GM21526 (cell line): Measurements from ENCODE around the gene TIGD1.
"Not testable (repeated sequence)": the region's sequence is repeated elsewhere in the genome, so short reads cannot be mapped to it uniquely, and the experiment has no call there.

Experiments used
- ATAC-seq: cut with Tn5 transposase; IDR thresholded peaks from one replicate; pipeline ENCODE4 v1.9.1; 2021; ENCODE audit warnings: moderate library complexity; ENCODE audit not compliant: unreplicated experiment, low FRiP score

TIGD1 gene

GRCh38 chr2:232541195-232541960 is 9.0 kb downstream of the TIGD1 start:
- ATAC-seq: no peak

DNA sequence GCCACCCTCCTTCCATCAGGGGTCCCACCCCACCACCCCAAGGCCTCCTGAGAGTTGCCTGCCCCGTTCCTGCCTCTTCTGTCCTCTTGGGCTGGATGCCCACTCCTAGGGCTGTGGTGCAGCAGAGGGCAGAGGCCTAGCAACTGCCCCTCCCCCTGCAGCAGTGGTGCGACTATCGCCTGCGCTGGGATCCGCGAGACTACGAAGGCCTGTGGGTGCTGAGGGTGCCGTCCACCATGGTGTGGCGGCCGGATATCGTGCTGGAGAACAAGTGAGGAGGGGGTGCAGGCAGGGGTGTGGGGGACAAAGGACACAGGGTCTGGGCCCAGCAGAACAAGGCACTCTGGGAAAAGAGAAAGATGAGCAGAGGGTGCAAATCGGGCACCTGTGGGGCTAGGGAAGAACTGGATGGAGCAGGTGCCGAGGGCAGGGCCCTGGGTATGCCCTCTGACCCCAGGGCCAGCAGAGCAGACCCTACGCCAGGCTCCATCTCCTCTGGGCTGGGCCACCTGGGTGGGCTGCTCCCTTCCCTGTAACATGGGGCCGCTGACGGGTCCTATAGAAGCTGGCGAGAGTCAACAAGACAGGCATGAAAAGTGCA is 9.8 kb downstream of the TIGD1 start:
- ATAC-seq: no peak

DNA sequence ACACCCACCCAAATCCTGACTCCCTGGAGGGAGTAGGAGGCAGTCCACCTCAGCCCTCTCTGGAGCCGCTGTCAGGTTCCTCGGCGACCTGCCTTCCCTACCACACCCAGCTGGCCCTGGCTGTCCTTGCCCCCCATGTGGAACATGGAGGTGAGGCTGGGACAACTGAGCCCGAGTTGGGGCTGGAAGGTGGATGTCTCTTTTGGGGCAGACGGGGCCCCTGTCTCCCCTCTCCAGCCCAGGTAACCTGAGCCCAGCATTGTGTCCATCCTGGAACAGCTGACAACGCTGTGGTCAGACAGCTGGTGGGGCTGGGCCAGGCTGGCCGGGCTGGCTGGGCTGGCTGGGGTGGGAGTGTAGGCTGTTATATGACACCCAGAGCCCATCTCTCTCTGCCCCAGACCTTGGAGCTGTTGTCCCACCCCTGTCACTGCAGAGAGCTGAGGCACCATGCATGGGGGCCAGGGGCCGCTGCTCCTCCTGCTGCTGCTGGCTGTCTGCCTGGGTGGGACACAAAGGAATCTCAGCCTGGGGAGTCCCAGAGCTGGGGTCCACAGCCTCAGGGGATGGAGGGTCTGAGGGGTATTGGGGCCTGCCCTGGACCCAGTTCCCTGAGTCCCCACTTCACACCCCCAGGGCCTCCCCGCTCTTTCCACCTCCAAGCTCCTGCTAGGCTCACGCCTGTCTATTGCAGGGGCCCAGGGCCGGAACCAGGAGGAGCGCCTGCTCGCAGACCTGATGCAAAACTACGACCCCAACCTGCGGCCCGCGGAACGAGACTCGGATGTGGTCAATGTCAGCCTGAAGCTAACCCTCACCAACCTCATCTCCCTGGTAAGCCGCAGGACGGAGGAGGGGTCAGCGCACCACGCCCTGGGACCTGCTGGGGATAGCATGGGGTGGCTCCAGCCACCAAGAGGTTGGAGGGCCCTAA is 10.8 kb downstream of the TIGD1 start, which contains the start of gene CHRNG:
TSS of gene CHRNG (plus strand) at position 395 of the 934 bp plus-strand sequence. CDS start at position 451, 56 bp downstream.
- no peak for ATAC-seq

- ATAC-seq: no peak
Observed at GRCh38 chr2:232538671-232539070, 11.7 kb downstream of the TIGD1 start.

DNA sequence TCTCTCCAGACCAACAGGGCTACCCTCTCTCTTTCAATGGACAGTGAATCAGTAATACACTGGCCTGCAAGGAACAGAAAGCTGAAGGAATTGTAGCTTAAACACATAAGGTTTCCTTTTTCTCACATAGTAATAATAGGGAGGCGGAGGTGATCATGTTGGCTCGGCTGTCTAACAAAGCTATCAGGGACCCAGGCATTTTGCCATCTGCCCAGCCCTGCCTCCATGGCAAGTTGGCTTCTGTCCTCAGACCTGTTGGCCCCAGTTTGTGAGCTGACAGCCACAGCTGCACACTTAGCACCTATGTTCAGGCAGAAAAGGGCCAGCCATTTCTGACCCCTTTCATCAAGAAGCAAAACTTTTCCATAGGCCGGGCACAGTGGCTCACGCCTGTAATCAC is 12.9 kb downstream of the TIGD1 start:
- ATAC-seq: no peak

DNA sequence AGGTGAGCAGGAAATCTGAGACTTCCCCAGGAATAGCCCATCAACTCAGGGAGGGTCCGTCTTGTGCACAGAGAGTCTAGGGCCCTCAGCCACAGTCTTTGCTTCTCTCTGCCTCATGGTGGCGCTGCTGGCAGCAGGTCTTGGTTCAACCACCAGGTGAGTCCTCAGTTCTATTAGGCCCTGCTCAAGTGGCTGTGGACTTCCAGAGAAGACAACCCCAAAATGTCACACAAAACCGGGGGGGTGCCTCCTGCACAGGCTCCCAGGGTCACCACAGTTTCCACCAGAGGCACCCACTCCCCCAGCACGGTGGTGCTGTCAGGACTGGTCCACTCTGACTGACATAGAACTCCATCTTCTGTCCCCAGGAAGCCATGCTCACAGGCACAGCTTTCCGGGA is 13.3 kb downstream of the TIGD1 start:
- ATAC-seq: no peak

GRCh38 chr2:232535761-232536530 is 14.4 kb downstream of the TIGD1 start:
- no peak for ATAC-seq

- no peak for ATAC-seq
Observed at GRCh38 chr2:232534940-232535651, 15.3 kb downstream of the TIGD1 start.

GRCh38 chr2:232533944-232534710 is 16.2 kb downstream of the TIGD1 start:
- ATAC-seq: no peak

- ATAC-seq: not testable (repeated sequence)
Observed at GRCh38 chr2:232532821-232533220, 17.5 kb downstream of the TIGD1 start.

- ATAC-seq: no peak
Observed at GRCh38 chr2:232532419-232532818, 17.9 kb downstream of the TIGD1 start.

GRCh38 chr2:232530626-232531260 is 19.6 kb downstream of the TIGD1 start:
- no peak for ATAC-seq

GRCh38 chr2:232529806-232530547 is 20.4 kb downstream of the TIGD1 start:
- ATAC-seq: no peak

- no peak for ATAC-seq
Observed at GRCh38 chr2:232528746-232529460, 21.5 kb downstream of the TIGD1 start.

GRCh38 chr2:232527905-232528470 is 22.4 kb downstream of the TIGD1 start:
- no peak for ATAC-seq

DNA sequence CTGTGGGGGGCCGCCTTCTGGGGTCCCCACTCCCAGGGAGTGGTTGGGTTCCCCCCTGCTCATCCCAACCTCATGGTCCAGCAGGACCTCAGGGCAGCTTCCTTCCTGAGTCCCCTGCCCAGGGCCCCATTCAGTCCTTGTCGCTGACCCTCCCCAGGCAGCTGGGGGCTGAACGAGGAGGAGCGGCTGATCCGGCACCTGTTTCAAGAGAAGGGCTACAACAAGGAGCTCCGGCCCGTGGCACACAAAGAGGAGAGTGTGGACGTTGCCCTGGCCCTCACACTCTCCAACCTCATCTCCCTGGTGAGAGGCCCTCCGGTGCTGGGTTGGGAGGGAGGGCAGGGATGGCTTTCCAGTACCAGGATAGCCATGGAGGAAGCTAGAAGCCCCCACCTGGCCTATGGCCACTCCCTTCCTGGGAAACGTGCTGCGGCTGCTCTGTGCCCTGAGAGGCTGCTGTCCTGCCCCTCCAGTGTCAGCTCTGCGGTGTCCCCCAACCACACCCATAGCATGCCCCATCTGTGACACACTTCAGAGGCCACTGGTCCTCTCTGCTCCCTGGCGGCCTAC is 23.9 kb downstream of the TIGD1 start:
- no peak for ATAC-seq
